Calu3 (cell line): ENCODE measurements around the gene SLC39A13. TPM values are rescaled to one million over a fixed set of nuclear protein-coding genes. Genes with fewer than 3 reads are reported as not detected.

Experiments
- BruUV-seq: library from RNA; stranded (reverse); fragments of 400-500 nt; replicated peaks from 2 replicates; lab custom pipeline; 2021; lab: Mats Ljungman, UMichigan
- CTCF ChIA-PET: fragments of 300-600 bp; sonication (Branson Sonifier 250); formaldehyde crosslinking; loops from one replicate; lab custom pipeline; 2022; ENCODE audit warnings: antibody characterized with exemption; lab: Charles Lee
- DNase-seq: peaks from one replicate; pipeline ENCODE4 v3.0.0; 2022
- H3K27ac Mint-ChIP-seq: one replicate; pipeline ENCODE4 v1.8.0; 2022; ENCODE audit warnings: mixed read lengths; ENCODE audit not compliant: unreplicated experiment
- H3K27me3 Mint-ChIP-seq: one replicate; pipeline ENCODE4 v1.8.0; 2022; ENCODE audit warnings: mixed read lengths; ENCODE audit not compliant: unreplicated experiment
- H3K36me3 Mint-ChIP-seq: one replicate; pipeline ENCODE4 v1.8.0; 2022; ENCODE audit warnings: mild to moderate bottlenecking, moderate library complexity, mixed read lengths; ENCODE audit not compliant: insufficient read depth, unreplicated experiment
- H3K4me1 Mint-ChIP-seq: one replicate; pipeline ENCODE4 v1.8.0; 2022; ENCODE audit warnings: mild to moderate bottlenecking, low read depth, mixed read lengths; ENCODE audit not compliant: unreplicated experiment
- H3K4me3 Mint-ChIP-seq: one replicate; pipeline ENCODE4 v1.8.0; 2022; ENCODE audit warnings: mild to moderate bottlenecking, low read depth, moderate library complexity, mixed read lengths; ENCODE audit not compliant: unreplicated experiment
- H3K9me3 Mint-ChIP-seq: one replicate; pipeline ENCODE4 v1.8.0; 2022; ENCODE audit warnings: low read depth, mixed read lengths; ENCODE audit not compliant: unreplicated experiment
- intact Hi-C: fragments of 100-400 bp; cut with micrococcal nuclease; formaldehyde crosslinking; loops from one replicate; pipeline ENCODE4 v1.10.0; 2022; ENCODE audit not compliant: unreplicated experiment
- total RNA-seq: library from RNA; stranded (reverse); gene quantifications from 2 replicates; pipeline ENCODE4 v1.2.3, GENCODE V29; 2022
- TF ChIP-seq, protein P1 (sequence below): fragments of 200-600 bp; IDR thresholded peaks from one replicate; pipeline ENCODE4 v1.8.0; 2022; ENCODE audit warnings: antibody characterized with exemption; ENCODE audit not compliant: unreplicated experiment

The SLC39A13 gene
- total RNA-seq, 1 experiment from 2014 or later = 24.3 TPM

DNA sequence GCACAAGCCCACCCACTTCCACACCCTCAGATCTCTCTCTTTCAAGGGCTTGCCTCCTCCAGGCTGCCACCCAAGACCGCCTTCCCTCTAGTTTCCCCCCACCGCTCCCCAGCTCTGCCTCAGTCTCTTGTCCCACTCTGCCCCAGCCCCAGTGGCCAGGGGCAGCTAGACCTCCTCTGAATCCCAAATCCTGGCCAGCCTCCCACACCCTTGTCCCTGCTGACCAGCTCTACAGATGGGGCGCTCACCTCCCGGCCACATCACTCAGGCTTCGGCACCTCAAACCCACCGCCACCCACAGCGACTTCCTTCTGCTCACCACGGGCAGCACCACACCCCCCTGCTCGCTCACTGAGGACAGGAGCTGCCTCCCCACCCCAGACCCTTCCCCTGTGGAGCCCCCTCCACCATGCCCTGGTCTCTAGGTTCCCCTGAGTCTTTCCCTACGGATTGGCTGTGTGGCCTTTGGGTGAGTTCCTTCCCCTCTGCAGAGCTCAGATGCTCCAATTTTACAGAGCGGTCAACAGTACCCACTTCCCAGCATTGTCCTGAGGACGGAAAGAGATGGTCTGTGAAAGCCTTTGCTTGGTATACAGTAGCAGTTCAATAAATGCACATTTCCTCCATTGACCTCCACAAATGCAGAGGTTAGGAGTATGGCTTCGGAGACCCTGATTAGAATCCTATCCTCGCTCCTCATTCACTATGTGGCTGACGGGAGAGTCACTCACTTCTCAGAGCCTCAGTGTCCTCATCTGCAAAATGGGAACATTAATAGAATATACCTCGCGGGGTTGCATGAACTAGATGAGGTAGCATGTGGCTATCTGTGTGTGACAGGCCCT, 18.6 kb upstream of the SLC39A13 start:
- BruUV-seq = no TSS peak
- CTCF ChIA-PET = no interaction called here
- H3K4me1 Mint-ChIP-seq = no peaks in the 10 kb centered on the region
- intact Hi-C loops = no loop called here
- DNase-seq = no peak
- no peaks in the 10 kb centered on the region for H3K36me3 Mint-ChIP-seq
- no peaks in the 10 kb centered on the region for H3K9me3 Mint-ChIP-seq
- no peak overlapping the region for H3K27ac Mint-ChIP-seq
- TF ChIP-seq, protein P1, sequence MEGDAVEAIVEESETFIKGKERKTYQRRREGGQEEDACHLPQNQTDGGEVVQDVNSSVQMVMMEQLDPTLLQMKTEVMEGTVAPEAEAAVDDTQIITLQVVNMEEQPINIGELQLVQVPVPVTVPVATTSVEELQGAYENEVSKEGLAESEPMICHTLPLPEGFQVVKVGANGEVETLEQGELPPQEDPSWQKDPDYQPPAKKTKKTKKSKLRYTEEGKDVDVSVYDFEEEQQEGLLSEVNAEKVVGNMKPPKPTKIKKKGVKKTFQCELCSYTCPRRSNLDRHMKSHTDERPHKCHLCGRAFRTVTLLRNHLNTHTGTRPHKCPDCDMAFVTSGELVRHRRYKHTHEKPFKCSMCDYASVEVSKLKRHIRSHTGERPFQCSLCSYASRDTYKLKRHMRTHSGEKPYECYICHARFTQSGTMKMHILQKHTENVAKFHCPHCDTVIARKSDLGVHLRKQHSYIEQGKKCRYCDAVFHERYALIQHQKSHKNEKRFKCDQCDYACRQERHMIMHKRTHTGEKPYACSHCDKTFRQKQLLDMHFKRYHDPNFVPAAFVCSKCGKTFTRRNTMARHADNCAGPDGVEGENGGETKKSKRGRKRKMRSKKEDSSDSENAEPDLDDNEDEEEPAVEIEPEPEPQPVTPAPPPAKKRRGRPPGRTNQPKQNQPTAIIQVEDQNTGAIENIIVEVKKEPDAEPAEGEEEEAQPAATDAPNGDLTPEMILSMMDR = no peak
- H3K27me3 Mint-ChIP-seq = peaks cover 8% of the 10 kb centered on the region
- no peak overlapping the region for H3K4me3 Mint-ChIP-seq

DNA sequence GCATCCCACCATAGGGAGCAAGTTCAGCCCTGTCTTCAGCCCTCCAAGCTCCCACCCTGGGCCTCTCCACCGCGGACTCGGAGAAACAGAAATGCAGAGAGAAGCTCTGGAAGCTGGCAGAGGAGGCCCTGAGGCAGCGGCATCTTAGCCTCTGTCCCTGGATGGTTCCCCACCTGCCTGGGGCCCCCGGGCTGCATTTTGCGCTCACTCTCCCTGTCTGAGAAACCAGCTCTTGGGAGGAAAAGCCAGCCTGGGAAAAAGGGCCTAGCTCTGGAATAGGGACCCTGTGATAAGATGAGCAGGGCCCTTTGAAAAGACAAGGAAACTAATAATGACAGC, 18.0 kb upstream of the SLC39A13 start:
- no peak overlapping the region for H3K4me3 Mint-ChIP-seq
- no peak for DNase-seq
- TF ChIP-seq, protein P1 = no peak
- H3K4me1 Mint-ChIP-seq = no peaks in the 10 kb centered on the region
- no TSS peak for BruUV-seq
- CTCF ChIA-PET = no interaction called here
- no peaks in the 10 kb centered on the region for H3K9me3 Mint-ChIP-seq
- H3K36me3 Mint-ChIP-seq = no peaks in the 10 kb centered on the region
- peaks cover 8% of the 10 kb centered on the region for H3K27me3 Mint-ChIP-seq
- intact Hi-C loops = no loop called here
- H3K27ac Mint-ChIP-seq = no peak overlapping the region

DNA sequence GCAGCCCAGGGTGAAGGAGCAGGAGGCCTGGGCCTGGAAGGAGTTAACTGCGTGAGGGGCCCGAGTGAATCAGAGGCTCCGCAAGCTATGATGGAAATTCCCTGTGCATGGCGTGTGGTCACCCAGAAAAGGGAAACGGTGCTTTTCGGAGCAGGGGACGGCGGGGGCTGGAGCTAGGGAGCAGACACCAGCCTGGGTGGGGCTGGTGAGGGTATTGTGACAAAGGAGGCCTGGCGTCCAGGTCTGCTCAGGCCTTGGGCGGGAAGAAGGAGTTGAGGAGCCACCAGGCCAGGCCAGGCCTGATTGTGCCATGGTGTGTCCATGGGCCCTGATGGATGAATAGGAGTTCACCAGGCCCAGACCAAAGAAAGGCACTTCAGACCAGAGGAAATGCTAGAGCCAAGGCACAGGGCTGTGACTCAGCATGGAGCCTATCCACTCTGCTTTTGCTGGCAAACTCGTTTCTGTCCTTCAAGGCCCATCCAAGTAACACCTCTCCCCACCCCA, 17.3 kb upstream of the SLC39A13 start:
- peaks cover 8% of the 10 kb centered on the region for H3K27me3 Mint-ChIP-seq

DNA sequence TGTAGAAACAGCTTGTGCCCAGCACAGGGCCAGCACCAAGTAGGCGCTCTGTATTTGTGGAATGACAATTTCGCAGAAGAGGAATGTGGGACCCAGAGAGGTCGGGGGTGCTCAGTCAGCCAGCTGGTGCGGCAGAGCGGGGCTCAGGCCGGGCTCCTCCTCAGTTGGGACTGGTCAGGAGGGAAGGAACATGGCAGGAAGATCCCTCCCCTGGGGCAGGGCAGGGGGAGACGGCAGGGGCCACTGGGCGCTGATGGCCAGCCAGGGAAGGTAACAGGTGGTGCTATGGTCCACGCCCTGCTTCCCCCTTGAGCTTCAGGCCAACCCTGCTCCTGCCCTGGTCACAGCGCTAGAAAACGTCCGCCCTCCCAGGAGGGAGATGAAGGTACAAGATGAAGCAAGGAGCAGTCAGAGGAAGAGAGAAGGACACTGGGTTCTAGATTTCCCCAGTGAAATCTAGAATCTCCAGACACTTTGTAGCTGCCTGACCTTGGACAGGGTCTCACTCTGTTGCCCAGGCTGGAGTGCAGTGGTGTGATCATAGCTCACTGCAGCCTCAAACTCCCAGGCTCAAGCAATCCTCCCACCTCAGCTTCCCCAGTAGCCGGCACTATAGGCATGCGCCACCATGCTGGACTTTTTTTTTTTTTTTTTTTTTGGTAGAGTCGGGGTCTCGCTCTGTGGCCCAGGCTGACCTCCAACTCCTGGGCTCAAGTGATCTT, 16.5 kb upstream of the SLC39A13 start:
- CTCF ChIA-PET = interaction anchor here (0.7 to 0.8 kb wide), 2 partner anchors 21 to 259 kb away, joined by 3 to 4 read pairs; no protein-coding TSS in a partner anchor
- intact Hi-C loops = no loop called here
- TF ChIP-seq, protein P1 = no peak
- Mint-ChIP-seq H3K4me1 (no peaks in the 10 kb centered on the region), H3K9me3 (no peaks in the 10 kb centered on the region), H3K36me3 (no peaks in the 10 kb centered on the region), H3K27ac (no peak overlapping the region), H3K27me3 (peaks cover 8% of the 10 kb centered on the region), H3K4me3 (no peak overlapping the region)
- BruUV-seq = no TSS peak
- no peak for DNase-seq

More for the DNA sequence above, 17.3 kb upstream of the SLC39A13 start:
- TF ChIP-seq, protein P1 = no peak
- DNase-seq = no peak
- Mint-ChIP-seq H3K9me3 (no peaks in the 10 kb centered on the region), H3K36me3 (no peaks in the 10 kb centered on the region), H3K27ac (no peak overlapping the region), H3K4me1 (no peaks in the 10 kb centered on the region), H3K4me3 (no peak overlapping the region)
- CTCF ChIA-PET = no interaction called here
- intact Hi-C loops = no loop called here
- BruUV-seq = no TSS peak
